GM21367 (cell line): ENCODE measurements around the gene ANO10.
"Not testable (repeated sequence)": the region's sequence is repeated elsewhere in the genome, so short reads cannot be mapped to it uniquely, and the experiment has no call there.

Experiments used
- ATAC-seq: cut with Tn5 transposase; IDR thresholded peaks from one replicate; pipeline ENCODE4 v1.9.1; 2021; ENCODE audit not compliant: unreplicated experiment

ANO10 gene

DNA sequence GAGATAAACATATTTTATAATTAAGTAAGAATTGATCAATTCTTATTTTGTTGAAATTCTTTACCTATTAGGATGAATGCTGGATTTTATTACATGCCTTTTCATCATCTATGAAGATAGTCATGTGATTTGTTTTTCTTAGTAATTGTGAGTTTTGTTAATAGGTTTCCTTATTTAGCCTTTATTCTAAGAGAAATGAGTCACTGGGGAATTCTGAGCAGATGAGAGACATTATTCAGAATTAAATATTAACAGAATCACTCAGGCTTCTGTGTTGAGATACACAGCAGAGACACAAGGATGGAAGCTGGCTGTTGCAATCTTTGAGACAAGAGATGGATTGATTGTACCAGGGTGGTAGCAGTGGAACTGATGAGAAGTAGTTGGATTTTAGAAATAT, 7.4 kb upstream of the ANO10 start:
- ATAC-seq: no peak

DNA sequence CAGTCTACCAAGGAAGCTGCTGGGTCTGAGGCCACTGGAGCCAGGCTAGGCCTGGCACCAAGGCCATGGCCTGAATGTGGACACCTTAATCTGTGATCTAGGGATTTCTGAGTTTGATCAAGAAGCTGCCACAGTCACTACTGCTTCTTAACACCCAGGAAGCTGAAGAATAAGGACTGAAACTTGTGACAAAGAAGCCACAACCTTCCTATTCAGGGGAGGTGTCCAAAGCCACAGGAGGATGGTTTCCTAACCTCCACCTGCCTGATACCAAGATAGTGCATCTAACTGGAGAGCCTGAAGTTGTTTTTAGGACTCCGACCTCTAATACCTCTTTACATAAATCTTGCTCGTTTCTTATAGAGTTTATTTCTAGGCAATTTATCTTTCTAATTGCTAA, 5.5 kb upstream of the ANO10 start:
- ATAC-seq: no peak

DNA sequence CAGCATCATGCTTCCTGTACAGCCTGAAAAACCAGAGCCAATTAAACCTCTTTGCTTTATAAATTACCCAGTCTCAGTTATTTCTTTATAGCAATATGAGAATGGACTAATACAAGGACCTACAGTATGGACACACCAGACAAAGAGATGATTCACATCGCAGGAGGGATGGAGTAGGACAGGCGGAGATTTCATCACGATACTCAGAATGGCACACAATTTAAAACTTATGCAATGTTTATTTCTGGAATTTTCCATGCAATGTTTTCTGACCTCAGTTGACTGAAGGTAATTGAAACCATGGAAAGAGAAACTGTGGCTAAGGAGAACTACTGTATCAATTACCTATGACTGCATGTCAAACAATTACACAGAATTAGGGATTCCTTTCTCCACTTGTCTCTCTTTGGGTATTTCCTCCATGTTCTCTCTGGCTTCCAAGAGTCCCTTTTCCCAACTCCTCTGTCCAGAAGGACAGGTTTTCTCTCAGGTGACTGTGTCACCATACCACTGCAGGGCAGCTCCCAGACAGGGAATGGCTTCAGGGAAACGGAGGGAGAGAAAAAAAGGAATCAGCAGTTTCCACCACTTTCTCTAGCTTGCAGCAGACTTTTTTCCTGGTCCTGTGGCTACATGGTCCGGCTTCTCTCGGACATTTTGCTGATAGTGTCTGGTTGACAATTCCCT, 3.0 kb upstream of the ANO10 start:
- no peak for ATAC-seq

DNA sequence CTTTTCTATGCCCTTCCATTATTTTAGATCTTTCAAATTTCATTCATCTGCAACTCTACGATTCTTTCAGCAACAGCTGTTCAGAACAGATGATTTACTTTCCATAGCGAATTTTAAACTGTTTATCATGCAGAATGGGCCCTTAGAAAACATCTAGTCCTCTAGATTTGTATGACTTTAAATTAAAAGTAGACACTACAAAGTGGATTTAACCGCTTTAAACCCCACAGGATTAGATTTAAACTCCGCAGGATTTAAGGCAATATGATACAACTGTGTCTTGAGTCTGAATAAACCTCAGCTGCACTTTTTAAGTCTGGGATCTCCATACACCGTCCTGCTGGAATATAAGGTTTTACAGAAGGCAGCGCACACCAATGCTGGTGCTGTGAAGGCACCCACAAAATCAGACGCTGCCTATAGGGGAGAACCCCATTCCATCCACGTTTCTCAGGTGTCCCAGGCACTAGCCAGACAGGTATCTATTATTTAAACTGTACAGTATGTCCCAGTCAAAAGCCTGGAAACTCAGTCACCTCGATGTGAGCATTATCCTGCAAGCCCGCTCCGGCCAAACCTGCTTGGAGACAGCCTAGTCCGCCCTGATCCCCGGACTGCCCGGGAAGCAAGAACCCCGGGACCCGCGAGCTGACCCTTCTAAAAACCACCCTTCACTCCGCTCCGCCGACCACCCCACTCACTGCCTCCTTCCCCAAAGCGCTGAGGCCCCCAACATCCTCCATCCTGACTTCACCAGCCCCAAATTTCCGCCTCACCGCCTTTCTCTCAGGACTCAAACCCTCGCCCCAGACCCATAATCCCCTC, 768 bp downstream of the ANO10 start:
- ATAC-seq: no peak

DNA sequence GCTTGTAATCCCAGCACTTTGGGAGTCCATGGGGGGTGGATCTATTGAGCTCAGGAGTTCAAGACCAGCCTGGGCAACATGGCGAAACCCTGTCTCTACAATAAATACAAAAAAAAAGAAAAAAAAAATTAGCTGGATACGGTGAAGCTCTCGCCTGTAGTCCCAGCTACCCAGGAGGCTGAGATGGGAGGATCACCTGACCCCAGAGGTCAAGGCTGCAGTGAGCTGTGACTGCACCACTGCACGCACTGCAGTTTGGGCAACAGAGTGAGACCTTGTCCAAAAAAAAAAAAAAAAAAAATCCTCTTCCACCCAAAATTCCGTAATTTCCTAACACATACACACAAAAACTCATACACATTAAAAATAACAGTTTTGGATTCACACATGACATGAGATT, 2.2 kb downstream of the ANO10 start:
- no peak for ATAC-seq

DNA sequence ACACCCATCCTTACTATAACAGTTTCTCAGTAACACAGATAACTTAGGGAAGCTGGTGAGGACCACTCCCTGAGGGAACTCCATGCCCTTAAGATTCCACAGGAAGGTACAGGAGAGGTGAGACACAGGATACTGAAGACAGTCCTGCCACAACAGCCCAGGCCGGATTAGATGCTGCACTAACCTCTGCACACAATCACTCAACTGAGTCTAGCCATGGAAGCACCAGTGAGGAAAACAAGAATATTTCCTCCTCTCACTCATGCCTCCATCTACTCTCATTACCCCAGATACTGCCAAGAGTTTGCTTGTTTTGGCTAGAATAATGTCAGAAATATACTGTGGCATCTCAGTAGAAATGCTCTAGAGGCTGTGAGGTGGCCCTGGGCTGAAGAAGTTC, 3.7 kb downstream of the ANO10 start:
- ATAC-seq: no peak

DNA sequence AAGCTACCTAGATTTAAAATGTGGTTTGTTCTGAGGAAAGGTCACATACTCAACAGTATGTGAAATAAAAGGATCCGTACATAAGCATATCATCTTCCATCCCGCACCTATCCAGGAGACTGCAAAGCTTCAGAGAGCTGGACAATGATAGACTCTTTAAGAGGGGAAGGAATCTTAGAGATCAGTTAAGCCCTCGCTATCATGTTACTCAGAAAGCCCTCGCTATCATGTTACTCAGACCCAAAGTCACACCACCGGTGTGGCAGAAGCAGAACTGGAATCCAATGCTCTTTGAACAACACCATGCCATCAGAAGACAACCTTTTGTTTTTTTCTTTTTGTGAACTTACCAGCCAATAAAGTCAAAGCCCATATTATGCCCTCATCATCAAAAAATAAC, 5.8 kb downstream of the ANO10 start:
- ATAC-seq: no peak

DNA sequence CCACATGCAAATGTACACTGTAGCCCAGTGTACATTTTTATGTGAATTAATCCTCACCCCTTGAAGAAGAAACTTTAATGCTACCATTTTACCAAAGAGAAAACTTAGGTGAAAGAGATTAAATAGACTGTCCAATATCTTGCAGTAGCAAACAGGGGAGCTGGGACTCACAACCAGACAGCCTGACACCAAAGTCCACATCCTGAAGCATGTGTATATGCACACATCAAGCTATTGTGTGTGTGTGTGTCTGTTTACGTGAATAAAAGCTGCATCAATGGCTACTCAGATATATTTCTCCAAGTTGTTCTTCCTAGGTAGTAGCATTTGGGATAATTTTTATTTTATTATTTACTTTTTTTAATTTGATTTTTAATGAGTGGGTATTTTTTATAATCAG, 6.7 kb downstream of the ANO10 start:
- no peak for ATAC-seq

DNA sequence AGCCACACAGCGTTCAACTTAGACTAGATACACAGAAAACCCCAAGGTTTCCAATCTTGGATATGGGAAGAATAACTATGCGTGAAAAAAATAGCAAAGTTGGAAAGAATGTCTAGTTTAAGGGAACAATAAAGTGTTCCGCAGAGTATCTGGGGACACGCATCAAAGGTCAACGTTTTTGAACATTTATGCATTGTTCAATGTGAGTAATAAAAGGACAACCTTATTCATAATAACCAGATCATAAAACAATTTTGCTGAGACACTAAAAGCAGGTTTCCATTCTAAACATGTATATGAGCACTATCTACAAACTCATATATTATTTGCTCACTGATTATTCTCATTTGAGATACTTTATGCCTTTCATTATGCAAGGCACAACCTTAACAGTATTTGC, 7.8 kb downstream of the ANO10 start:
- no peak for ATAC-seq

DNA sequence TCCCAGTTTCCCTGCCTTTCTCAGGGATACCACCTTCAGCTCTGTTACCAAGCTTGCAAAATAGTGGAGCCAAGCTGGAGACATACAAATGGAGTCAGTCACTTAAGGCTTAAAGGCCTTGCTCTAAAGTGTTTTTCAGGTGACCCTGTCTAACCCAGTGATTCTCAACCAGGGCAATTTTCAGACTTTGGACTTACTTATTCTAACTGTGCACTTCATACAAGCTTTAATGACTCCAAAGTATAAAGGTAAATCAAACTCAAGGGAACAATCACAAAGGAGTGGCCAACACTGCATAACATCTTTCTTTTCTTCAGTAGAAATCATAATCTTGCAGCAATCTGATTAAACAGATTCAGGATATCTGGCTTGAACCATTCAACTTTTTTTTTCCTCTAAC, 9.4 kb downstream of the ANO10 start:
- no peak for ATAC-seq

DNA sequence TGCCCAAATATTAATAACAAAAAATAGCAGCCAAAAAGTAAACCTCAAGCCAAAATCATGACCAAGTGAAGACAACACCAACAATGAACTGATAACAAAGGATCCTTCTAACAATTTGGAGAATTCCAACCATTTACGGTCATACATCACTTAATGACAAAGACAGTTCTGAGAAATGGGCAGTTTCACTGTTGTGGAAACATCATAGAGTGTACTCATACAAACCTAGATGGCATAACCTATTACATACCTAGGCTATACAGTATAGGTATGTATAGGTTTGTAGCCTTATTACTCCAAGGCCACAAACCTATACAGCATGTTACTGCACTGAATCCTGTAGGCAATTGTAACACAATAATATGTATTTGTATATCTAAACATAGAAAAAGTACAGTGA, 12.4 kb downstream of the ANO10 start:
- no peak for ATAC-seq

DNA sequence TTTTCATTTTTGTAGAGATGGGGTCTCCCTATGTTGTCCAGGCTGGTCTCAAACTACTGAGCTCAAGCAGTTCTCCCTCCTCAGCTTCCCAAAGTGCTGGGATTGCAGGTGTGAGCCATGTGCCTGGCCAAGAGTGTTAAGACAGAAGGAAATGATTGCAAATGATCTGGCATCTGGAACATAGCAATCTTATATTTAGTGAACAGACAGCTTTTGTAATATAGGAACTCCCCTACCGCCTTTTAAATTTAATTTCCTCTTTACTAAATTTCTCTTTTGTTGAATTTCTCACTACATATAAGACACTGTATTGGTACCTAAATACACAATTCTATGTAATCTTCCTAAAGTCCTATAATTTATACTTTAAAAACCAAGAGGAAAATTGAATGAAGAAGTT, 13.1 kb downstream of the ANO10 start:
- ATAC-seq: no peak

DNA sequence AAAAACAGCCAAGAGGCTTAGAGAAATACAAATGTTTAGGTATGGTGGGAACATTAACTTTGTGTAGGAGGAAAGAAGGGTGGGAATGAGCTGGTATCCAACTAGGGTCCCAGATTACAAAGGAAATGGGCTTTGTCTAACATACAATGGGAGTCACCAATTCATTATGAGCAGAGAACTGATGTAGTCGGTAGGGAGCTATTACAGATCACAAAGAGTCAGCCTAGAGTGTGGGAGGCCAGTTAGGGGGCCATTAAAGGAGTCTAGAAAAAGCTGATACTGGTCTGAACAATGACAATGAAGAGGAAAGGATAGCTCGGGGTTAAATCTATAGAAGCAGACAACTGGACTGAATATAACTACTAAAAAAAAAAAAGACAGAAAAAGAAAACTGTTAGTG, 15.5 kb downstream of the ANO10 start:
- no peak for ATAC-seq

DNA sequence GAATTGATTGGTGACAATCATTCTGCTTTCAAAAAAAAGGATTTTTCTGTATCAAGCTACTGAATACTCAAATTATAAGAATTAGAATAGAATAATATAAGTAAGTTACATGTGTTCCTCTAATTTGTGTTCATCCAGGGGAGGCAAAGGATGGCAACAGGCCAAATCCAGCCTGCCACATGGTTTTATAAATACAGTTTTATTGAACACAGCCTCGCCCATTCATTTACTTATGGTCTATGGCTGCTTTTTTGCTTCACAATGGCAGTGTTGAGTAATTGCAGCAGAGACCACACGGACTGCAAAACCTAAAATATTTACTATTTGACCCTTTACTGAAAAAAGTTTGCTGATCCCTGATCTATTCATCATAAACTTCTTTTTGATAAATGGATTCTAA, 21.9 kb downstream of the ANO10 start:
- not testable (repeated sequence) for ATAC-seq

DNA sequence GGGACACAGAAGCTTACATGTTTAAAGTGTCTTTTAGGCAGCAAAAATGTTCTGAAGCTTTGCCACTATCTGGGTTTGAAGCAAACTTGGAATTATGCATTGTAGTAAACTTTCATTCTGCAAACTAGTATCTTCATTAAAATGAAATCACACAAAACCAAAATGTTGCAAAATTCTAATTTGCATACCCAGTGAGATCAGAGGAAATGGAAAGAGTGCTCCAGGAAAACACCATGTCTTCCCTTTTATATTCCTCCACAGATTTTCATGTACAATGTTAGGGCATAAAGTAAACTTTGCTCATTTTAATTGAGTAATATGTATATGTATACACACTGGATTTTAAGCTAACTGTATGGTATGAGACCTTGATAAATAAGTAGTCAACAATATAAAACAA, 23.9 kb downstream of the ANO10 start:
- no peak for ATAC-seq

DNA sequence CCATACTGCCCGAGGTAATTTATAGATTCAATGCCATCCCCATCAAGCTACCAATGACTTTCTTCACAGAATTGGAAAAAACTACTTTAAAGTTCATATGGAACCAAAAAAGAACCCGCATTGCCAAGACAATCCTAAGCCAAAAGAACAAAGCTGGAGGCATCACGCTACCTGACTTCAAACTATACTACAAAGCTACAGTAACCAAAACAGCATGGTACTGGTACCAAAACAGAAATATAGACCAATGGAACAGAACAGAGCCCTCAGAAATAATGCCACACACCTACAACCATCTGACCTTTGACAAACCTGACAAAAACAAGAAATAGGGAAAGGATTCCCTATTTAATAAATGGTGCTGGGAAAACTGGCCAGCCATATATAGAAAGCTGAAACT, 25.6 kb downstream of the ANO10 start:
- not testable (repeated sequence) for ATAC-seq

DNA sequence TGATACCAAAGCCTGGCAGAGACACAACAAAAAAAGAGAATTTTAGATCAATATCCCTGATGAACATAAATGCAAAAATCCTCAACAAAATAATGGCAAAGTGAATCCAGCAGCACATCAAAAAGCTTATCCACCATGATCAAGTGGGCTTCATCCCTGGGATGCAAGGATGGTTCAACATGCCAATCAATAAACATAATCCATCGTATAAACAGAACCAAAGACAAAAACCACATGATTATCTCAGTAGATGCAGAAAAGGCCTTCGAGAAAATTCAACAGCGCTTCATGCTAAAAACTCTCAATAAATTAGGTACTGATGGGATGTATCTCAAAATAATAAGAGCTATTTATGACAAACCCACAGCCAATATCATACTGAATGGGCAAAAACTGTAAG, 26.5 kb downstream of the ANO10 start:
- not testable (repeated sequence) for ATAC-seq

DNA sequence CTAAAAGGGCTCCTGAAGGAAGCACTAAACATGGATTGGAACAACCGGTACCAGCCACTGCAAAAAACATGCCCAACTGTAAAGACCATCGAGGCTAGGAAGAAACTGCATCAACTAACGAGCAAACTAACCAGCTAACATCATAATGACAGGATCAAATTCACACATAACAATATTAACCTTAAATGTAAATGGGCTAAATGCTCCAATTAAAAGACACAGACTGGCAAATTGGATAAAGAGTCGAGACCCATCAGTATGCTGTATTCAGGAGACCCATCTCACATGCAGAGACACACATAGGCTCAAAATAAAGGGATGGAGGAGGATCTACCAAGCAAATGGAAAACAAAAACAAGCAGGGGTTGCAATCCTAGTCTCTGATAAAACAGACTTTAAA, 28.2 kb downstream of the ANO10 start:
- not testable (repeated sequence) for ATAC-seq

DNA sequence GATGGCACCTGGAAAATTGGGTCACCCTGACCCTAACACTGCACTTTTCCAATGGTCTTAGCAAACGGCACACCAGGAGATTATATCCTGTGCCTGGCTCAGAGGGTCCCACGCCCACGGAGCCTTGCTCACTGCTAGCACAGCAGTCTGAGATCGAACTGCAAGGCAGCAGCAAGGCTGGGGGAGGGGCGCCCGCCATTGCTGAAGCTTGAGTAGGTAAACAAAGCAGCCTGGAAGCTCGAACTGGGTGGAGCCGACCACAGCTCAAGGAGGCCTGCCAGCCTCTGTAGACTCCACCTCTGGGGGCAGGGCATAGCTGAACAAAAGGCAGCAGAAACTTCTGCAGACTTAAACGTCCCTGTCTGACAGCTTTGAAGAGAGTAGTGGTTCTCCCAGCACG, 29.9 kb downstream of the ANO10 start:
- ATAC-seq: not testable (repeated sequence)

DNA sequence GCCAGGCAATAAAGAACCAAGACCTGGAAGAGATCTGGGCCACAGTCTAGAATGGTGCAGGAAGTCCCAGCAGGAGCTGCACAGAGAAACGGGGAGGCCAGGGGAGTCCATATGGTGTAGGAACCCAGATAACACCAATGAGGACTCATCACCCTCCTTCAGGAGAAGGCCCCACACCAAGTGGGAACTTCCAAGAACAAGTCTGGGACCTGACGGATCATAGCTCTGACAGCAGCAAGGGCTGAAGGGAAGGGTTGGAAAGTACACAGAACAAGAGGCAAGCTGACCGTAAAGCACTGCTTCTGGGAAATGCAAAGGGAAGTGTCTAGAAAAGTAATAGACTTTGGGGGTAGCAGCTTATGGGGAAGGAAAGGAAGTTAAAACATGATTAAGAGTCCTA, 34.5 kb downstream of the ANO10 start:
- ATAC-seq: no peak

DNA sequence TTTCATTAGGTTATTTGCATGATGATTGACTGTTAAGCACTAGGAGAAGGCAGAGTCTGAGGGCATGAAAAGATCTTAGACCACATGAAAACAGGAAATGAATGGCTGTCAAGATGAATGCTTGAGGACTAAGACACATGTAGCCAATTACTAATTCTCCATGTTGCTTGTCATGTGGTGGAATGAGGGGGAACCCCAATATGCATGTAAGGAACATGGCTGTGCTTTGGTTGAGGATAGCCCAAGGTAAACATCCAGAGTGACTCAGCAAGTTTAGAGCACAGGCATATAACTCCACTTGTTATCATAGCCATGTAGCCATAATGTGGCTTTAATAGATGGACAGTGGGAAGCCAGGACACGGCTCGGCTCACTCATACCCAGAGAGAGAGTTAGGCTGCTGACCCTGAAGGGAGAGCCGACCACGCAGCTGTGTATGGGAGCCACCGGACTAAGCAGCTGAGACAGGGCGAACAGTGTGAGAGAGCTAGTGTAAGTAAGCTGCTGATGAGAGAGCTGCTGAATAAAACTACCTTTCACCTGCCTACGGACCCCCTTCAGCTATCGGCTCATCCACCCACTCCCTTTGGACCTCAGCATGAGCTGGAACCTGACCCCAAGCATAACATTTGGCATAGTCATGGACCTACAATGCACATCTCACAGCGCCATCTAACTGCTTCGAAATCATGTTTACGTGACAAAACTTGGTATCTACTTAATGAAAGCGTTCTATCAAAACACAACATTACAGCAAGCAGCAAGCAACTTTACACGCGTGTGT, 37.6 kb downstream of the ANO10 start:
- ATAC-seq: no peak

DNA sequence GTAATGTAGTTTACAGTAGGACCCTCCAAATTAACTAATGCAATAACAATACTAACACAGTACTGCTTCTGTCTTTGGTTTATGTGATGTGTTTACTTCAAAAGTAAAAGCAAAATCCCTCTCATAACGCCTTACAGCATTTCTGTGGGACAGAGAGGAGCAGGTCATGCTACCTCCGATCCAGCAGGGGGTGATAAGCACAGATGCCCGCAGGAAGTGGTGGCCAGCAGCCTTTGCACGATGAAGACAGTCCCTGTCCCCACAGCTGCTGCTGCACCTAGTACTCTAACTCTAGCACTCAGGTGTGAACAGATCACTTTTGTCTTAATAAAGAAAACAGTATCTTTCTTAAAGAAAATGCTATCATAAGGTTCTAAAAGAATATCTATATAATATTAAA, 38.3 kb downstream of the ANO10 start:
- ATAC-seq: no peak
